A549 (cell line): ENCODE results near the gene KRT73.

Source experiments
- BHLHE40 ChIP-seq: IDR thresholded peaks from 2 replicates; pipeline ENCODE4 v1.6.1; 2012; ENCODE audit warnings: low read depth, low read length, inconsistent platforms
- CBX8 ChIP-seq: fragments of 200-600 bp; sonication (generic); IDR thresholded peaks from 2 replicates; pipeline ENCODE4 v1.6.1; 2016
- CEBPB ChIP-seq, 2 experiments: fragments of >200 bp in 1 of 2; sonication (Bioruptor Twin) in 1 of 2; formaldehyde crosslinking in 1 of 2; IDR thresholded peaks; 2 replicates each; pipeline ENCODE4 v1.6.1; 2012 to 2016
- CTCF ChIP-seq: fragments of >200 bp; sonication (Bioruptor Twin); formaldehyde crosslinking; IDR thresholded peaks from 3 replicates; pipeline ENCODE4 v1.5.1; 2016
- EP300 ChIP-seq, 2 experiments: fragments of >200 bp; sonication (Bioruptor Twin); formaldehyde crosslinking; IDR thresholded peaks; 2 replicates in 1 of 2; 3 replicates in 1 of 2; pipeline ENCODE4 v1.6.1; 2016 to 2017
- JUNB ChIP-seq: fragments of >200 bp; sonication (Bioruptor Twin); formaldehyde crosslinking; IDR thresholded peaks from 2 replicates; pipeline ENCODE4 v1.6.1; 2016
- MAFK ChIP-seq: fragments of 450-650 bp; IDR thresholded peaks from 2 replicates; pipeline ENCODE4 v1.6.1; 2014; ENCODE audit not compliant: partially characterized antibody
- MAX ChIP-seq: IDR thresholded peaks from 2 replicates; pipeline ENCODE4 v1.6.1; 2012
- MAZ ChIP-seq: fragments of 150-350 bp; IDR thresholded peaks from 2 replicates; pipeline ENCODE4 v1.6.1; 2014; ENCODE audit warnings: antibody characterized with exemption, low read depth, low read length, borderline replicate concordance
- MYC ChIP-seq: IDR thresholded peaks from 2 replicates; pipeline ENCODE4 v1.6.1; 2012; ENCODE audit warnings: mild to moderate bottlenecking, inconsistent platforms, low read length, improper control_type of control experiment, borderline replicate concordance
- POLR2A ChIP-seq: IDR thresholded peaks from 2 replicates; pipeline ENCODE4 v1.6.1; 2012; ENCODE audit warnings: mild to moderate bottlenecking, low read length
- REST ChIP-seq: fragments of 200-600 bp; sonication (generic); IDR thresholded peaks from 2 replicates; pipeline ENCODE4 v1.6.1; 2016; ENCODE audit warnings: antibody characterized with exemption, mild to moderate bottlenecking, moderate library complexity
- ZFP36 ChIP-seq: fragments of 450-650 bp; IDR thresholded peaks from 2 replicates; pipeline ENCODE4 v1.6.1; 2014; ENCODE audit warnings: borderline replicate concordance; ENCODE audit not compliant: partially characterized antibody

GRCh38 chr12:52655251-52655650 is 36.9 kb upstream of the KRT73 start:
- TF ChIP-seq MAFK (no peak), JUNB (no peak), BHLHE40 (no peak), CTCF (no peak), POLR2A (no peak), EP300 (IDR thresholded peaks at IDR 0.05) (no peak), ZFP36 (no peak), MAZ (no peak), CEBPB (IDR thresholded peaks at IDR 0.05) (no peak), MYC (no peak), MAX (no peak), REST (no peak), CBX8 (no peak)
